ENCODE data around the gene HOXA3. TPM values are rescaled to one million over a fixed set of nuclear protein-coding genes. Genes with fewer than 3 reads are reported as not detected.

The HOXA3 gene
- total and polyA plus RNA-seq, 10 donors: 0.51 to 6.1 (median 1.7) TPM

- Histone ChIP-seq H3K9me3 (no peaks in the 10 kb centered on the region), H3K27me3 (replicated peaks in 1 of 7) (peaks cover 0 to 82% (median 31%) of the 10 kb centered on the region in 7 donors), H3K4me1 (peaks cover 0 to 20% (median 6%) of the 10 kb centered on the region in 6 donors), H3K36me3 (no peaks in the 10 kb centered on the region), H3K27ac (no peak overlapping the region), H3K4me3 (peak overlapping the region in 3 of 8 donors; percentile 10 to 50 (median 19))
- TF ChIP-seq CTCF (IDR thresholded peaks at IDR 0.05 in 8 of 11, conservative IDR thresholded peaks at IDR 0.05 in 3 of 11): no peak
- peak in 1 of 3 donors; percentile 9 for TF ChIP-seq POLR2AphosphoS5 (IDR thresholded peaks at IDR 0.05)
- peak; percentile 70 for DNase-seq
- WGBS, 5 donors: 17 to 36% (median 19%) methylated on average over 36 to 68 of the region's 68 CpGs
- intact Hi-C loops (cut with DNase I; ENCODE audit: low total_unique reads): no loop called here
Measured at GRCh38 chr7:27088002-27088922, 64.1 kb downstream of the HOXA3 start.

- Histone ChIP-seq H3K27me3 (replicated peaks in 1 of 7) (peaks cover 0 to 36% (median 19%) of the 10 kb centered on the region in 7 donors), H3K9me3 (no peaks in the 10 kb centered on the region)
Measured at GRCh38 chr7:27083646-27084045, 68.7 kb downstream of the HOXA3 start.

GRCh38 chr7:27082171-27082570, 70.2 kb downstream of the HOXA3 start:
- H3K27ac ChIP-seq: no peak overlapping the region
- peaks cover 0 to 8% (median 0%) of the 10 kb centered on the region in 6 donors for H3K4me1 ChIP-seq
- H3K9me3 ChIP-seq: no peaks in the 10 kb centered on the region
- peaks cover 0 to 21% (median 4%) of the 10 kb centered on the region in 7 donors for H3K27me3 ChIP-seq (replicated peaks in 1 of 7)
- no peaks in the 10 kb centered on the region for H3K36me3 ChIP-seq
- intact Hi-C loops (cut with DNase I; ENCODE audit: low total_unique reads): no loop called here
- no peak overlapping the region for H3K4me3 ChIP-seq
- WGBS, 5 donors: 80 to 92% (median 85%) methylated on average over 1 of the region's 1 CpG
- TF ChIP-seq POLR2AphosphoS5 (IDR thresholded peaks at IDR 0.05): no peak
- no peak for TF ChIP-seq POLR2A (IDR thresholded peaks at IDR 0.05)
- TF ChIP-seq CTCF (IDR thresholded peaks at IDR 0.05 in 8 of 11, conservative IDR thresholded peaks at IDR 0.05 in 3 of 11): no peak
- no peak for DNase-seq

More at GRCh38 chr7:27083646-27084045, 68.7 kb downstream of the HOXA3 start:
- peaks cover 0 to 20% (median 5%) of the 10 kb centered on the region in 6 donors for H3K4me1 ChIP-seq
- 76 to 89% (median 83%) methylated on average over 2 of the region's 2 CpGs for WGBS, 5 donors
- no peak overlapping the region for H3K4me3 ChIP-seq
- no peak overlapping the region for H3K27ac ChIP-seq
- no peak for TF ChIP-seq CTCF (IDR thresholded peaks at IDR 0.05 in 8 of 11, conservative IDR thresholded peaks at IDR 0.05 in 3 of 11)
- DNase-seq: no peak
- H3K36me3 ChIP-seq: no peaks in the 10 kb centered on the region
- intact Hi-C loops (cut with DNase I; ENCODE audit: low total_unique reads): no loop called here

DNA sequence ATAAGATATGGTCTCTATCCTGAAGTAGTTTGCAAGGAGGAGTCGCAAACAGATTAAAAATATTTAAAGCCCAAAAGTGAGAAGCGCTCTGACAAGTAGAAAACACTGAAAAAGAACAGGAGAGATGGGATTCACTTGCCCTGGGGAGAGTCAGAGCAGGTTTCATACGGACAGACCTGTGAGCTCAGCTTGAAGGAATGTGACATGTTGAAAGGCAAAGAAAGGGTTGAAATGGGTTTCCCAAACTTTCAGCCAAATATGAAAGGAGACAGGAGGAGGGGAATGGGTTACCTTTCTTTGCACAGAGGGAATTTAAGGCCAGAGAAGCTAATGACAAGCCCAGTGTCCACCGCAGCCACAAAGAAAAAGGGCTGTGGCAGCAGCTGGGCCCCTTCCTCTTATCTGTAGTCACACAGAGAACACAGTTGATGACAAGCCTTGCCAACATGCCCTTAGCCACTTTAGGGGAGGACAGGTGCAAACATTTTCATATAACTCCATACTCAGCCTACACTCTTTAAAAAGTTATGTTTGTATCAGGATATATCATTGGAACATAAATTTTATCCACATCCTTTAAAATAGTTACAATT, 71.4 kb downstream of the HOXA3 start:
- intact Hi-C loops (cut with DNase I; ENCODE audit: low total_unique reads): no loop called here
- no peak for DNase-seq

More for the DNA sequence above, 71.4 kb downstream of the HOXA3 start:
- Histone ChIP-seq H3K4me1 (peaks cover 0 to 8% (median 0%) of the 10 kb centered on the region in 6 donors), H3K27me3 (replicated peaks in 1 of 7) (peaks cover 0 to 9% (median 0%) of the 10 kb centered on the region in 7 donors), H3K36me3 (no peaks in the 10 kb centered on the region), H3K27ac (no peak overlapping the region), H3K4me3 (no peak overlapping the region), H3K9me3 (no peaks in the 10 kb centered on the region)
- 84 to 91% (median 89%) methylated on average over 4 of the region's 4 CpGs for WGBS, 5 donors
- no peak for TF ChIP-seq POLR2A (IDR thresholded peaks at IDR 0.05)
- TF ChIP-seq POLR2AphosphoS5 (IDR thresholded peaks at IDR 0.05): no peak
- no peak for TF ChIP-seq CTCF (IDR thresholded peaks at IDR 0.05 in 8 of 11, conservative IDR thresholded peaks at IDR 0.05 in 3 of 11)

All from spleen (tissue), 11 donors.